ENCODE measurements around the gene DOCK3. TPM values are rescaled to one million over a fixed set of nuclear protein-coding genes. Genes with fewer than 3 reads are reported as not detected.

Gene DOCK3
- total and polyA plus RNA-seq, 4 donors: 0.01 to 0.08 (median 0.06) TPM; not detected in 1

DNA sequence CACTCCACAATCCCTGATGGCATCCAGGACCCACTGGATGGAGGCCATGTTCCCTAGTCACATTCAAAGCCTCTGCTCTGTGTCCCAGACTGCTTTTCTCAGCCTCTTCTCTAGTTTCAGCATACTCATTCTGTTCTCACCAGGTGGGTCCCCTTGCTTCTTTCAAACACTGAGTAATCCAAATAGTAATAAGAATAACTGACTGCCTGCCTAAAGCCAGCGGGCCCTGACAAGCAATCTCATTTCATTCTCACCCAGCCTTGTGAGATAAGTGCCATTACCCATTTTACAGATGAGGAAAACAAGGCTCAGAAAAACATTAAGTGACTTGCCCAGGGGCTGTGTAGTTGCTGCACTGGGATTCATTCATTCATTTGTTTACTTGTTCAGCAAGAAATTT, 32.3 kb upstream of the DOCK3 start (continued):
- TF ChIP-seq, protein P1, sequence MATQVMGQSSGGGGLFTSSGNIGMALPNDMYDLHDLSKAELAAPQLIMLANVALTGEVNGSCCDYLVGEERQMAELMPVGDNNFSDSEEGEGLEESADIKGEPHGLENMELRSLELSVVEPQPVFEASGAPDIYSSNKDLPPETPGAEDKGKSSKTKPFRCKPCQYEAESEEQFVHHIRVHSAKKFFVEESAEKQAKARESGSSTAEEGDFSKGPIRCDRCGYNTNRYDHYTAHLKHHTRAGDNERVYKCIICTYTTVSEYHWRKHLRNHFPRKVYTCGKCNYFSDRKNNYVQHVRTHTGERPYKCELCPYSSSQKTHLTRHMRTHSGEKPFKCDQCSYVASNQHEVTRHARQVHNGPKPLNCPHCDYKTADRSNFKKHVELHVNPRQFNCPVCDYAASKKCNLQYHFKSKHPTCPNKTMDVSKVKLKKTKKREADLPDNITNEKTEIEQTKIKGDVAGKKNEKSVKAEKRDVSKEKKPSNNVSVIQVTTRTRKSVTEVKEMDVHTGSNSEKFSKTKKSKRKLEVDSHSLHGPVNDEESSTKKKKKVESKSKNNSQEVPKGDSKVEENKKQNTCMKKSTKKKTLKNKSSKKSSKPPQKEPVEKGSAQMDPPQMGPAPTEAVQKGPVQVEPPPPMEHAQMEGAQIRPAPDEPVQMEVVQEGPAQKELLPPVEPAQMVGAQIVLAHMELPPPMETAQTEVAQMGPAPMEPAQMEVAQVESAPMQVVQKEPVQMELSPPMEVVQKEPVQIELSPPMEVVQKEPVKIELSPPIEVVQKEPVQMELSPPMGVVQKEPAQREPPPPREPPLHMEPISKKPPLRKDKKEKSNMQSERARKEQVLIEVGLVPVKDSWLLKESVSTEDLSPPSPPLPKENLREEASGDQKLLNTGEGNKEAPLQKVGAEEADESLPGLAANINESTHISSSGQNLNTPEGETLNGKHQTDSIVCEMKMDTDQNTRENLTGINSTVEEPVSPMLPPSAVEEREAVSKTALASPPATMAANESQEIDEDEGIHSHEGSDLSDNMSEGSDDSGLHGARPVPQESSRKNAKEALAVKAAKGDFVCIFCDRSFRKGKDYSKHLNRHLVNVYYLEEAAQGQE (IDR thresholded peaks at IDR 0.05): no peak

- Histone ChIP-seq H3K4me3 (ENCODE audit: low read depth in 1 of 3, low read length in 3 of 3) (no peak overlapping the region), H3K27me3 (ENCODE audit: control insufficient read depth in 4 of 4, insufficient read depth in 4 of 4, low read length in 3 of 4) (no peaks in the 10 kb centered on the region), H3K9ac (ENCODE audit: low read depth in 1 of 2, low read length in 2 of 2) (no peak overlapping the region), H3K9me3 (ENCODE audit: control insufficient read depth in 4 of 4, low read length in 3 of 4) (no peaks in the 10 kb centered on the region), H3K27ac (ENCODE audit: low read depth in 1 of 2, low read length in 2 of 2) (no peak overlapping the region), H3K36me3 (ENCODE audit: control insufficient read depth in 4 of 4, insufficient read depth in 3 of 4, low read depth in 1 of 4, low read length in 3 of 4) (peaks cover 4 to 62% (median 23%) of the 10 kb centered on the region in 4 donors), H3K4me1 (ENCODE audit: control insufficient read depth in 4 of 4, insufficient read depth in 4 of 4, low read length in 3 of 4) (no peaks in the 10 kb centered on the region)
- WGBS: 82% methylated on average over 7 of the region's 7 CpGs
- TF ChIP-seq GABPA (IDR thresholded peaks at IDR 0.05 in 1 of 2, conservative IDR thresholded peaks at IDR 0.05 in 1 of 2) (no peak), TAF1 (conservative IDR thresholded peaks at IDR 0.05) (no peak), CTCF (IDR thresholded peaks at IDR 0.05; ENCODE audit: low read depth, low read length, missing input control) (no peak), MAX (IDR thresholded peaks at IDR 0.05) (no peak), YY1 (IDR thresholded peaks at IDR 0.05) (no peak), HNF4G (IDR thresholded peaks at IDR 0.05) (no peak), FOXA2 (IDR thresholded peaks at IDR 0.05) (no peak), JUND (IDR thresholded peaks at IDR 0.05) (no peak), SP1 (IDR thresholded peaks at IDR 0.05) (no peak), ATF3 (IDR thresholded peaks at IDR 0.05) (no peak), HNF4A (conservative IDR thresholded peaks at IDR 0.05) (no peak), FOXA1 (IDR thresholded peaks at IDR 0.05) (no peak), EGR1 (IDR thresholded peaks at IDR 0.05; ENCODE audit: low read depth in 2 of 2) (no peak), RAD21 (IDR thresholded peaks at IDR 0.05) (no peak), NR2F2 (IDR thresholded peaks at IDR 0.05) (no peak), RXRA (IDR thresholded peaks at IDR 0.05) (no peak)
- TF ChIP-seq, protein P1 (IDR thresholded peaks at IDR 0.05): no peak
- TF ChIP-seq, protein P2, sequence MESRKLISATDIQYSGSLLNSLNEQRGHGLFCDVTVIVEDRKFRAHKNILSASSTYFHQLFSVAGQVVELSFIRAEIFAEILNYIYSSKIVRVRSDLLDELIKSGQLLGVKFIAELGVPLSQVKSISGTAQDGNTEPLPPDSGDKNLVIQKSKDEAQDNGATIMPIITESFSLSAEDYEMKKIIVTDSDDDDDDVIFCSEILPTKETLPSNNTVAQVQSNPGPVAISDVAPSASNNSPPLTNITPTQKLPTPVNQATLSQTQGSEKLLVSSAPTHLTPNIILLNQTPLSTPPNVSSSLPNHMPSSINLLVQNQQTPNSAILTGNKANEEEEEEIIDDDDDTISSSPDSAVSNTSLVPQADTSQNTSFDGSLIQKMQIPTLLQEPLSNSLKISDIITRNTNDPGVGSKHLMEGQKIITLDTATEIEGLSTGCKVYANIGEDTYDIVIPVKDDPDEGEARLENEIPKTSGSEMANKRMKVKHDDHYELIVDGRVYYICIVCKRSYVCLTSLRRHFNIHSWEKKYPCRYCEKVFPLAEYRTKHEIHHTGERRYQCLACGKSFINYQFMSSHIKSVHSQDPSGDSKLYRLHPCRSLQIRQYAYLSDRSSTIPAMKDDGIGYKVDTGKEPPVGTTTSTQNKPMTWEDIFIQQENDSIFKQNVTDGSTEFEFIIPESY (IDR thresholded peaks at IDR 0.05): no peak
- DNase-seq (ENCODE audit: low spot score): no peak
Measured at GRCh38 chr3:50644561-50644960, 30.2 kb upstream of the DOCK3 start.

Measured in liver (tissue), 9 donors.